HL-60/S4 treated with phorbol 12-myristate 13-acetate at 8.2 ng/mL for 4 days and 3 days (cell line): ENCODE measurements around the gene DNAH11.
"Not testable (repeated sequence)": the region's sequence is repeated elsewhere in the genome, so short reads cannot be mapped to it uniquely, and the experiment has no call there.

ENCODE experiments used
- in situ Hi-C: fragments of 300-500 bp; cut with MboI; formaldehyde crosslinking; loops from 2 replicates; pipeline ENCODE4 v1.15.0; 2022; ENCODE audit warnings: low sequenced_read_pairs

DNAH11 gene

DNA sequence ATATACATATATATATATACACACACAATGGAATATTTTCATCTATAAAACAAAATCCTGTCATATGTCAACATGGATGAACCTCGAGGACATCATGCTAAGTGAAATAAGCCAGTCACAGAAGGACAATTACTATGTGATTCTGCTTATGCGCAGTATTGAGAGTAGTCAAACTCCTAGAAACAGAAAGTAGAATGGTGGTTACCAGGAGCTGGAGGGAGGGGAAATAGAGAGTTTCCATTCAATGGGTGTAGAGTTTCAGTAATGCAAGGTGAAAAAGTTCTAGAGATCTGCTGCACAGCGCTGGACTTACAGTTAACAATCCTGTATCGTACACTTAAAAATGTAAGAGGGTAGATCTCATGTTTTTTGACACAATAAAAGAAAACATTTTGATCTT is 221.0 kb downstream of the DNAH11 start:
- in situ Hi-C loops = no loop called here

DNA sequence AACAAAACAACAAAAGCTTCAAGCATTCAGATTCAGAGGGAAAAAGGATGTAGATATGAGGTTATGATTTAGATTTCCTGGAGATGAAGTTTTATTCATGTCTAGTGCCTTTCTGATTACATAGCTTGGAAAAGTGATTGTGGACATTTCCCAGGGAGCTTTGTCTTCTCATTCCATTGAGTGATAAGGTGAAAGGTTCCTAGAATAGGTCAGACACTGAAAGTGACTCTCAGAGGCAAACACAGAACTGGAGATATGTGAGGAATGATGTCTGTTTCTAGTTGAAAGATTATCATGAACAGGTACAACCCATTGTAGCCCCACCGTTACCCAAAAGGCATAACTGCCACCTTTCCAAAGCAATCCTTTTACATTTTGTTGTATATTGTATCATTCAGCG is 223.4 kb downstream of the DNAH11 start:
- in situ Hi-C loops = no loop called here

DNA sequence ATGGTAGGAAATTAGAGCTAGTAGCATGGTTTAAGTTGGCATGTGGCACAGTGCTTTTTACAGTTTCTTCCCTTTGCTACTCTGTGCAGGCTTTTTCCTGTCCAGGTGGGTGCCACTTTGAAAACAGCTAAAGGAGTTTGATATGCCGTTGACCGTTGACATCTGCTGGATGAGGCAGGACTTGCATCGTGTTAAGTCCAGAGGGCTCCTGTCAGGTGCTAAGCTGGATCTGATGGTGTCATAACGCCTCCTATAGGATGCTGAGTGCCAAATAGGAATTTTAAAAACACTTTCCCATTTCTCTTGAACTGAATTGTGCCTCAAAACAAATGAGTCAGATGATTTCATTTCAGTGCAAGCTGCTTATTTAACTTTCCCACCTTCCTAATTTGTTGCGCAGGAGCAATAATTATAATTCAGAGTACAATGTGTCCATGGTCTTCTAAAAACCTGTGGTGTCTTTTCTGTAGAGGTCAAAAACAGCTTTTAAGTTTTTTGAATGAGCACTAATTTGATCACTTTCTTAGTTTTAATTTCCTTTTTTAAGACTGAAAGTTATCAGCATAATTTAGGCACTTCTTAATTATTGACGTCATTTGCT is 224.6 kb downstream of the DNAH11 start:
- in situ Hi-C loops = no loop called here

DNA sequence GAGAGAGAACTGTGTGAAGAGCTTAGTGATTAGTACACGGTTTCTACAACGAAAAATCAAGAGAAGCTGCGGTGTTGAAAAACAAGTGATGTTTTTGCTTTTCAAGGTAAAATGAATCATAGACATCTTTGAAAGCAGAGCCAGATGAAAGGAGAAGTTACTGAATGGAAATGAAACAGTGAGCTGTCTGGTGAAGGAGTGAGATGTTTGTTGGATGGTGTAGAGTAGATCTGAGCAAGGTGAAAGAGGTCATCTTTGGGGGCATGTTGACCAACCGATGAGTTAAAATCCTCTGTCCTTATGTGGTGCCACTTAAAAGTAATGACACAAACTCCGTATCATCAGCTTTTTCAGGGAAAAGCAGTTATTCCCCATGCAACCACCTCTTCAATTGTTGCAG is 225.4 kb downstream of the DNAH11 start:
- in situ Hi-C loops = no loop called here

DNA sequence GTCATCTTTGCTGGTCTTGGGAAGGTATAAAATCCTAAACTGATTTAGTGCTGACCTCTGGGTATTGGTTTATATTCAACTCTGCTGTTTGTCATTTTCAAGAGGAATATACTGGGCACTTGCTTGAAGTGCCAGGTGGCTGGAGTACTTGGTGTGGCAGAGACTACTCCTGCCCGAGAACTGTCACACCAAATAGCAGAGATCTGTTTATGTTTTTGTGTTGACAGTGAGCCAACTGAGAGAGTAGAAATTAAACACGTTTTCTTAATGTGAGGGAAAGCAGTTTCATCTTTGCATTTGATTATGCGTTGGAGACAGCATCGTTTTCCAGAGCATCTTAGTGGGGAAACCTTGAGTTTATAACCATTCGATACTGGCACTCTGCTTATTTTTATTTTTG is 228.4 kb downstream of the DNAH11 start:
- in situ Hi-C loops = no loop called here

DNA sequence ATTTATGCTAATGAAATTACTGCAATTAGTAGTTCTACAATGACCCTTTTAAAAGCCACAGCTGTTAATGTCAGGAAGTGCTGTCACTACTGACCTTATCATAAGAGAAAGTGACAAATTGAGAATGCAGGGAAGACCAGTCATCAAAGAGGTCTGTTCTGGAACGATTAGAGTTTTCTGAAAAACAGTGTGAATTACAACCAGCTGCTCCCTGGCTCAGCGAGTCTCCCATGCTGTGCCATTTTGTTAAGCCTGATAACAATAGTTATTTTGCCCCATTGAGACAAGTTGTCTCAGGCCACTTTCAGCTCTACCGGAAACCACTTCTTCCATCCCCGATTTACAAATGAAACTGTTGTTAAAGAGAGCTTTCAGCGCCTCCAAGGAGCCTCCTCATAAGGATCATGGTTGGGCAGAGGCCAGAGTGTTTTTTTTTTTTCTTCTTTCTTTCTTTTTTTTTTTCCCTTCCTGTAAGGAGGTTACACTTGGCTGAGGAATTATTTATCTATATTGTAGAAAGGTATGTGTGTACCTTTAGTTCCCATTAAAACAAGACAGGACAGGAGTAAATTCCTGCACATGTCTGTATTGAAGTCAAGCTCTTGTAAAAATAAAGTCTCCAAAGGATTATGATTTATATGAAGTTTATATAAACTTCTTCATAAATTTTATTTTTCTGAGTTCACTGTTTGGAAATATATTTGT is 229.2 kb downstream of the DNAH11 start:
- in situ Hi-C loops = no loop called here

DNA sequence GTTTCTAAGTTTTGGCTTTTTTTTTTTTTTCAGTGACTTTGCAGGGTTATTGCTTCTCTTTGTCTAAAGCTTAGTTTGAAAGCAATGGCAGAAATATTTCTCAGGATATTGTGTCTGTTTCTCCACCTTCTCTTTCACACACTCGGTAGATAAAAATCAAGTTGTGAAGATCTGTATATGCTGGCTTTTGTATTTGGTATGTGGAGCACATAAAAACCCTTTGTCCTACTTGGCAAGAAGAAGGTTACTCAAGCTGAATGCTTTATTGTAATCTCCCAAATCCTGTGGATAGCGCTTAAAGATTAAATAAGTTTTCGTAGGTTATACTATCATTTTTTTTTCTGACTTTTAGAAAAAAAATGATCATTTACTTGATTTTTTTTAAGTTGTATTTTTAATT is 230.5 kb downstream of the DNAH11 start:
- in situ Hi-C loops = no loop called here

DNA sequence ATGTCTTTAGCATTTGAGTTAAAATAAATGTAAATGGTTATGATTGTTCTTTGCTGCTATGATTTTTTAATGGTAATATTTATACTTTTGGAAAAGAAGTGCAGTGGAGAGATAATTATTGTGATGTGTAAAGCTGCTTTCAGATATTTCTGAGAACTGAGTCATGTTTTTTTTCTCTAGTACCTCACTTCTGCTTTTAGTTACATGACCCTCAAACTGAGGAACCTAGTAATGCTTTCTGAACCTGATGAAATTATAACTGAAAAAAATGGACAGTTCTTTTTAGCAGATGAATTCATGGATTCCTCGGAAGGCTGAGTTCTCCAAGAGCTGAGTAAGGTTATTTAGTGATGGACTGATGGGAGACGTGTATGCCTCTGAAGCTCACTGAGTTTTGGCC is 235.1 kb downstream of the DNAH11 start:
- in situ Hi-C loops = no loop called here

DNA sequence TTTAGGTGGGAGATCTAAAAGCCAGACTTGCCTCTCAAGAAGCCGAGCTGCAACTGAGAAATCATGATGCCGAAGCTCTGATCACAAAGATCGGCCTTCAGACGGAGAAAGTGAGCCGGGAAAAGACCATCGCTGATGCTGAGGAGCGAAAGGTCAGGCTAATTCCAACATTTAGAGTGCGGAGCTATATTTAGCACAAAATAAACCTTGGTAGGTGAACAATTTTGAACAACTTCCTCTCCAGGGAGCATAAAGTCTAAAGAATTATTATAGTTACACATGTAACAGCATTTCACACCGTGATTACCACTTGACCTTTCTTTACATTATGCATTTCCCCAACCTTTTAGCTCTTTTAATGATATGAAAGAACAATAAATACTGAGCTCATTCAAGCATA is 236.1 kb downstream of the DNAH11 start:
- in situ Hi-C loops = no loop called here

DNA sequence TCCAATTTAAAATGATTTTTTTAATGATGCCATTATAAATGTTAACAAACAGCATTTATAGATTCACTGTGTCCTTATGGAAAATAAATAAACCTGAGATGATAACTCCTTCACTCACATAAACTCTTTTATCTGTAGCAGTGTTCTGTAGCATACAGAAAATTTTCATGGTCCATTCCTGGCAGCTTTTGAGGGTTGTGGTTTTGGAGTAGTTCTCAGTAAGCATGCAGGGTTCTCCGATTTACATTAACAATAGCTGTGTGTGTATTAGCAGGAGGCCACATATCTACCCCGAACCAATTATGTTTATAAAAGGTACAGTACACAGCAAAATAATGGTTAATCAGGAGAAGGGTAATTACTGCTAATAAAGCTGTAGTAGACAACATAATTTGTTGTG is 240.2 kb downstream of the DNAH11 start:
- in situ Hi-C loops = no loop called here

DNA sequence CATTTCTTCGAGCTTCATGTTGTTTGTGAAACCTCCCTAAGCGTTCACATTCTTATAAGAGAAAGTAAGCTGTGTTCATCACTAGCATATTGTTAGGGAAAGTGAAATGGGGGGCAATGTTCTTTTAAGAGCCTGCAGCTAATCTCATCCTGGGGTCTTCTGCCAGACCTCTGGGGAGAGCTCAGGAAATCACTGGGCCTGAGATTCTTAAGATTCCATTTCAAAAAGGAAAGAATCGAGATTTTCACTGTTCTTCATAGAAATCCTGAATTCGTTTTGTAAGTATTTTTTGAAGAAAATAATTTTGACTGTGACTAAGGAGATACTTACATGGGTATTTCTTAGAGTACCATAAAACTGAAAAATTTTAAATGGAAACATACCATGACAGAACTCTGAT is 242.2 kb downstream of the DNAH11 start:
- in situ Hi-C loops = no loop called here

DNA sequence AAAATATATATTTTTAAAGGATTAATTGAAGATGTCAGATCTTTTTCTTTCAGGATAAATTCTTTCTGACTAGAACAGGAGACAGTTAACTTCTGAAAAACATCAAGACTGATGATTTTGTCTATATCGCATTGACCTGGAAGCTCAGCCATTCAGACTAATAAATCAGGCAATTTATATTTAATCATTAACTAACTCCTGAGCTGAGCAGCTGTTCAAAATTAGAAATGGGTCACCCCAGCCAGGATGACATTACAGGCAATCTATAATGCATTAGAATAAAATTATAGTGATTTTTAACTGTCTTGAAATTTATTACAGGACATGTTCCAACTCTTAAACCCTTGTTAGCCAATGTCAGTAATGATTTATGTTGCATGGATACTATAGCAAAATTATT is 263.0 kb downstream of the DNAH11 start:
- in situ Hi-C loops = no loop called here

DNA sequence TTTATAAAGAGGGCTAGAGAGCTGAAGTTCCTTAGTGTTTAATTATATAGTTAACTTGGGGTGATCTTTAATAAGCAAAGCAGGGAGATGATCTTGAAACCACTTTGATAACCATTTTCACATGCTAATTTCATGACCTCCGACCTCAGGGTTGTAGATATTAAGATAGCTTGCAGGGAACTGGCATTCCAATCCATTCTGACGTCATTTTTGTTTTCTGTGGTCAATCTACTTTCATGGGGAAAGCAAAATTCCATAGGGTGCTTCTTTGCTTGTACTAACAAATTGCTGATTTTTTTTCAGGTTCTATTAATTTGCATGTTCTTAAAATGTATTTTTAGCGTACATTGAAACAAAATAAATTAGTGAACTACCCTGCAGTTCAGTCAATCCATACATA is 263.5 kb downstream of the DNAH11 start:
- in situ Hi-C loops = no loop called here

DNA sequence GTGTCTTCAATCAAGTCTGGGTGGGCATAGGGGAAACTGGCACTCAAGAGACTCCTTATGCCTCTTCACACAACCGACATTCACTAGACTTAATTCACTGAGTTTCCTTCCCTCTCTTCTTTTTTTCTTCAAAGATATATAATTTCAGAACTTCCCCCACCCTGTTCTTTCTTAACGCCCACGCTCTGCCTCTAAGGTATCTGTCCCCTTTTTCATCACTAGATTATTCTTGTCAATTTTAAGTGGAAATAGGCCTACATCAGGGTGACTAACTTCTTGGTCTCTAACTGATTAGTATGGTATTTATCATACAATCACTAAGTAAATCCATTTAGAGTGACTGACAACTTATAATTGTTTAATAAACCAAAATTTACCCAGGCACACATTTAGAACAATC is 276.2 kb downstream of the DNAH11 start:
- in situ Hi-C loops = no loop called here

DNA sequence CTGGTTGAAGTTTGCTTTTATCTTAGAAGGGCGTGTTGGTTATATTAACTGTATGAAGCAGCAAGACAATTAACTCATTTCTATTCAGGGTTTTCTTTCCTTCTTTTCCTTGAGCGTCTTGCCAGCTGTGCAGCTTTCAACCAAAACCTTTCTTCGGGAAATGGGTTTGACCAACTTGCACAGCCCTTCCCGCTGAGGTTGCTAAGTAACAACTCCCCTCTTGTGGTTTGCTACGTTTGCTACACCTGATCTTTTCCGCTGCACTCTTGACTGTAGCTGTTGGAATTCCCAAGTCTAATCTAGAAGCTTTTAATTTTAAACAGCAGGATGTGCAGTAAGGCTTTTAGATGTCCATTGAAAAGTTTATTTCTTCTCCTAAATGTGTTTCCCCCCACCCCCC is 286.0 kb downstream of the DNAH11 start:
- in situ Hi-C loops = no loop called here

DNA sequence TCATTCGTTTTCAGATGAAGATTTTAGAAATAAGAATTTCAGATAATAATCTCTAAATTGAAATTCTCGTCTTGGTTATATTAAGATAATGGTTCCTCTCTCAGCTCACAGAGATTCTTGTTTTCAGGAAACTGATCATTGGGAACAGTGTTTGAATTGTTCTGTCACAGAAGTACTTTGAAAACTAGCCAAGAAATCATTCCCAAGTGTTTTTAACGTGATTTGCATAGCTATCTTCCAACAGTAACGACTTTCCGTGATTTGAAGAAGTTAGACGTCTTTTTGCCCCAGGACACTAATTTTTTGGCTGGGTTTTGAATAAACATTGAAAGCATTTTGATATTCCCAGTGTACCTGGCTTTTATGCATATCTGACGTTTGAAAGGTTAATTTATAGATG is 286.9 kb downstream of the DNAH11 start:
- in situ Hi-C loops = no loop called here

DNA sequence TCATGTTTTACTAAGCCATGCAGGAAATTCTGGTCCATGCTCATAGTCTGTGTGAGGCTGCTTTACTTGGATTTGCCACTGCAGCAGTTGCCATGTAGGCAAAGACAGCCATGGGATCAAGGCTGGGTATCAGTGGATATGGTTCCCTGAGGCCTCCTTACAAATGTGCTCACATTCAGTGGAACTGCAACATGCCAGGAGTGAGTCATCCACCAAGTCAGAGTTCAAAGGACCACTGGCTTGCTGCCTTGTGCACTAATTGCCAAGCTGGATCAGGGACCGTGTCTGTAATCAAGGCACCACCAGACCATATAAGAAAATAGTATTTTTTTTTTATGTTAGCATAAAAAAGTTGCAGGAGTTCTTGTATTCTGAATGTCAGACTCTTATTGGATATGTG is 301.9 kb downstream of the DNAH11 start:
- in situ Hi-C loops = no loop called here

DNA sequence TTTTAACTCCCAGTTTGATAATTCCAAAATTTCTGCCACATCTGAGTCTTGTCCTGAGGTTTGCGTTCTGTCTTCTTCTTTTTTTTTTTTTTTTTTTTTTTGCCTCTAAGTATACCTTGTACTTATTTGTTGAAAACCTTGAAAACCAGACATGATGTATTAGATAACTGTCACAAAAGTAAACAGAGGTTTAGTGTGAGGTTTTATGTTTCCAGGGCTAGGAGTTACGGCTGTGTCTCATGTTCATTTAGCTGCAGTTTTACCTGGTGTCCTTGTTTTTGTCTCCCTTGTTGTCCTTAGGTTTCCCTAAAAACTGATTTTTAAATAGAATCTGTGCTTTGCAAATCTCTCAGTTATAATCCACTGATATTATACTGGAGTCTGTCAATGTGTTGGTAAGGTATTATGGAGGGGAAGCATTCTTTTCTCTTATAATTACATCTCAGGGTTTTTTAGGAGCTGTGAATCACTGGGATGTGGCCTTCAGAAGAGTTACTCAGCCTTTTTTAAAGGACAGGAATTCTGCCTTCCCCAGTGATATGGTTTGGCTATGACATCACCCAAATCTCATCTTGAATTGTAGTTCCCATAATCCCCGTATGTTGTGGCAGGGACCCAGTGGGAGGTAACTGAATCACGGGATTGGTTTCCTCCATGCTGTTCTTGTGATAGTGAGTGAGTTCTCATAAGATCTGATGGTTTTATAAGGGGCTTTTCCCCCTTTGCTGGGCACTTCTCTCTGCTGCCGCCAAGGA is 307.9 kb downstream of the DNAH11 start:
- in situ Hi-C loops = no loop called here

DNA sequence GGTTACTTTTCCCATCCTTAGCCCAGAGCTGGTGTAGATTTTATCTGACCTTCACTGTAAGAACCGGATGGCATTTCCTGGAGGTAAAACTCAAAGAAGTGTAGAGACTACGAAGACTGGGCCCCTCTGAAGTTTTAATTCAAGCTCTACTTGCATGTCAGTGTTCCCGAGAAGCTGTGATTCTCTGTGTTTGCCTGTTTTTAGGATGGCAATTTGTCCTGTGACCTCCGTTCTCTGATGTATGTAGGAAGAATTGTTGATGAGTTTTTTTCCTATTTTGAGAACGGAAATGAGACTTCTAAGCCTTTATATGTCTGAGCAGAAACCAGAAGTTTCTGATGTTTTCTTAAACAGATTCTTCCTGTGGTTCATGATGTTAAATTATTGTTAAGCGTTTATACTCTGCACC is 308.7 kb downstream of the DNAH11 start:
- in situ Hi-C loops = no loop called here

DNA sequence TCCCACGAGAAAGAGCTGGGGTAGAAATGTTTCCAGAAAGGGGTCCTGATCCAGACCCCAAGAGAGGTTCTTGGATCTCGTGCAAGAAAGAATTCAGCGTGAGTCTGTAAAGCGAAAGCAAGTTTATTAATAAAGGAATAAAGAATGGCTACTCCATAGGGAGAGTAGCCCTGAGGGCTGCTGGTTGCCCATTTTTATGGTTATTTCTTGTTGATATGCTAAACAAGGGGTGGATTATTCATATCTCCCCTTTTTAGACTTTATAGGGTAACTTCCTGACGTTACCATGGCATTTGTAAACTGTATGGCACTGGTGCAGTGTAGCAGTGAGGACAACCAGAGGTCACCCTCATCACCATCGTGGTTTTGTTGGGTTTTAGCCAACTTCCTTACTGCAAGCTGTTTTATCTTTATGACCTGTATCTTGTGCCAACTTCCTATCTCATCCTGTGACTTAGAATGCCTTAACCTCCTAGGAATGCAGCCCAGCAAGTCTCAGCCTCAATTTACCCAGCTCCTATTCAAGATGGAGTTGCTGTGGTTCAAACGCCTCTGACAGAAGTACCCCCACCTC is 322.9 kb downstream of the DNAH11 start:
- in situ Hi-C loops = not testable (repeated sequence)

DNA sequence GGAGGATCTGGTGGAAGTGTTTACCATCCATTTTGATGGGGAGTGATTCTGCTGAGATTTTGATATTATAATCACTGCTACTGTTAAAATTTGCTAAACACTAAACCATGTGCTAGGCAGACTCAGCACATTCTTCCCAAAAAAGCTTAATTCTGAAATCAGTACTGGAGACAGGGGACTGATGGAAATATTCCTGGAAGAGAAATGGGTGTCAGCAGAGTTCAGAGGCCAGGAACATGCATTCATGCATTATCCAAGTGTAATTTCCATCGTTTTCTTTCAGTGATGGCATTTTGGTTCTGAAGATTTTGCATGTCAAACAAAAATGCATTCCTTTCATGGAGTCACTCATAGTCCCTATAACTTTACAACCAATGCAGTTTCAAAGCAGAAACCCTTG is 323.9 kb downstream of the DNAH11 start:
- in situ Hi-C loops = no loop called here

DNA sequence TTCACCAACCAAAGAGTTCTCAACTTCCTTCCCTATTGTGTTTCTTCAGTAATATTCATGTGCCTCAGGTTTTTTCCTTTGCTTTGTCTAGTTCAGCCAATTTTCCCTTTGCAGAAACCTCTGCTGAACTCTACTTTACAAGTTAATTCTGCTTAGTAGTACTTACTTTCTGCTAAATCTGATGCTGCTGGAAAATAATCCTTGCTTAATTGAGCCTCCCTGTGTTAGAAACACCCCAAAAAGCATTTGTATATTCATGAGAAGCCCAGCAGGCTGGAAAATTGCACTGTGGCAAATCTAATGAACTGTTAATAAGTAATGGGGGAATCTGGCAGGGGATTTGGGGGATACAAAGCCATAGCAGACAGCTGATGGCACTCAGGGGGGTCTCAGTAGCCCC is 324.4 kb downstream of the DNAH11 start:
- in situ Hi-C loops = no loop called here
